ENCODE results near the gene ADGRE1. TPM values are rescaled to one million over a fixed set of nuclear protein-coding genes. Genes with fewer than 3 reads are reported as not detected.
"Not testable (repeated sequence)": the region's sequence is repeated elsewhere in the genome, so short reads cannot be mapped to it uniquely, and the experiment has no call there.

Gene ADGRE1
- total RNA-seq, 4 donors from 2014 or later: 0.24 to 3.9 (median 0.37) TPM; not detected in 1

- DNase-seq (ENCODE audit: low spot score): no peak
- no peak for ATAC-seq (ENCODE audit: low FRiP score)
- no peak for TF ChIP-seq CTCF (IDR thresholded peaks at IDR 0.05)
These were observed 22.9 kb upstream of the ADGRE1 start for GRCh38 chr19:6864325-6864940.

- ATAC-seq (ENCODE audit: low FRiP score) (no peak), DNase-seq (ENCODE audit: low spot score) (no peak)
- no peak for TF ChIP-seq CTCF (IDR thresholded peaks at IDR 0.05)
These were observed 21.5 kb upstream of the ADGRE1 start for GRCh38 chr19:6865849-6866248.

GRCh38 chr19:6866741-6867151 lies 20.6 kb upstream of the ADGRE1 start:
- no peak for ATAC-seq (ENCODE audit: low FRiP score)
- no peak for DNase-seq (ENCODE audit: low spot score)
- no peak for TF ChIP-seq CTCF (IDR thresholded peaks at IDR 0.05)

- ATAC-seq (ENCODE audit: low FRiP score) (no peak), DNase-seq (ENCODE audit: low spot score) (no peak)
- no peak for TF ChIP-seq CTCF (IDR thresholded peaks at IDR 0.05)
These were observed 19.0 kb upstream of the ADGRE1 start for GRCh38 chr19:6868351-6868750.

GRCh38 chr19:6869151-6869882 lies 18.1 kb upstream of the ADGRE1 start:
- not testable (repeated sequence) for ATAC-seq (ENCODE audit: low FRiP score); DNase-seq (ENCODE audit: low spot score)

GRCh38 chr19:6873708-6874431 lies 13.5 kb upstream of the ADGRE1 start:
- no peak for TF ChIP-seq CTCF (IDR thresholded peaks at IDR 0.05)
- no peak for ATAC-seq (ENCODE audit: low FRiP score)
- no peak for DNase-seq (ENCODE audit: low spot score)

GRCh38 chr19:6875218-6875617 lies 12.2 kb upstream of the ADGRE1 start:
- no peak for ATAC-seq (ENCODE audit: low FRiP score)
- no peak for TF ChIP-seq CTCF (IDR thresholded peaks at IDR 0.05)
- no peak for DNase-seq (ENCODE audit: low spot score)
